A549 (cell line): Measurements from ENCODE around the gene BCAS4. TPM values are rescaled to one million over a fixed set of nuclear protein-coding genes. Genes with fewer than 3 reads are reported as not detected.

Source experiments
- ATAC-seq, 2 experiments: fragments of 200-7000 bp in 1 of 2; fragments of >200 bp in 1 of 2; cut with Nextera tagmentation in 1 of 2; cut with Tn5 transposase in 1 of 2; 3 replicates each; pipeline versions ENCODE4 v1.8.0 to v1.9.1; 2018 to 2020; ENCODE audit warnings: mild to moderate bottlenecking in 1 of 2, moderate library complexity in 1 of 2
- CTCF ChIA-PET: fragments of 300-600 bp; sonication (Branson Sonifier 250); formaldehyde crosslinking; extraction: SDS; loops from one replicate; lab custom pipeline; 2021; ENCODE audit warnings: antibody characterized with exemption, inconsistent platforms; lab: Yijun Ruan, JAX
- POLR2A ChIA-PET: fragments of 350-600 bp; formaldehyde crosslinking; extraction: SDS; loops from one replicate; lab custom pipeline; 2021; ENCODE audit warnings: antibody characterized with exemption, inconsistent platforms; lab: Yijun Ruan, JAX
- DNase-seq, 2 experiments: peaks; one replicate each; pipeline versions ENCODE4 v3.0.0 to v3.0.0-alpha.2; 2011 to 2016; ENCODE audit warnings: low read depth in 1 of 2, low spot score in 1 of 2
- FAIRE-seq: peaks from 2 replicates; lab custom pipeline; 2011; peaks lifted over from hg19 to GRCh38; lab: Jason Lieb, UNC
- H3K27ac ChIP-seq, 2 experiments: fragments of >200 bp; sonication (Bioruptor Twin); formaldehyde crosslinking; 3 replicates each; pipeline ENCODE4 v1.5.1; 2016 to 2017
- H3K4me1 ChIP-seq: fragments of >200 bp; sonication (Bioruptor Twin); formaldehyde crosslinking; 3 replicates; pipeline ENCODE4 v1.6.1; 2016
- H3K4me2 ChIP-seq: fragments of >200 bp; sonication (Bioruptor Twin); formaldehyde crosslinking; 3 replicates; pipeline ENCODE4 v1.6.1; 2016
- H3K4me3 ChIP-seq: fragments of >200 bp; sonication (Bioruptor Twin); formaldehyde crosslinking; 3 replicates; pipeline ENCODE4 v1.5.1; 2016
- H3K9me3 ChIP-seq: fragments of >200 bp; sonication (Bioruptor Twin); formaldehyde crosslinking; 3 replicates; pipeline ENCODE4 v1.6.1; 2016
- BCL3 ChIP-seq: fragments of >200 bp; sonication (Bioruptor Twin); formaldehyde crosslinking; IDR thresholded peaks from 3 replicates; pipeline ENCODE4 v1.6.1; 2016
- CBX8 ChIP-seq: fragments of 200-600 bp; sonication (generic); IDR thresholded peaks from 2 replicates; pipeline ENCODE4 v1.6.1; 2016
- CEBPB ChIP-seq, 2 experiments: fragments of >200 bp in 1 of 2; sonication (Bioruptor Twin) in 1 of 2; formaldehyde crosslinking in 1 of 2; IDR thresholded peaks; 2 replicates each; pipeline ENCODE4 v1.6.1; 2012 to 2016
- CHD4 ChIP-seq: fragments of 200-600 bp; sonication (generic); IDR thresholded peaks from 2 replicates; pipeline ENCODE4 v1.6.1; 2016; ENCODE audit warnings: antibody characterized with exemption, mild to moderate bottlenecking, borderline replicate concordance
- E2F6 ChIP-seq: IDR thresholded peaks from 2 replicates; pipeline ENCODE4 v1.6.1; 2012; ENCODE audit warnings: low read depth, borderline replicate concordance
- EP300 ChIP-seq, 2 experiments: fragments of >200 bp; sonication (Bioruptor Twin); formaldehyde crosslinking; IDR thresholded peaks; 2 replicates in 1 of 2; 3 replicates in 1 of 2; pipeline ENCODE4 v1.6.1; 2016 to 2017
- ESRRA ChIP-seq: fragments of 150-350 bp; IDR thresholded peaks from 2 replicates; pipeline ENCODE4 v1.6.1; 2014; ENCODE audit warnings: mild to moderate bottlenecking, low read length, borderline replicate concordance
- FOSL2 ChIP-seq, 2 experiments: fragments of 450-650 bp in 1 of 2; fragments of >200 bp in 1 of 2; sonication (Bioruptor Twin) in 1 of 2; formaldehyde crosslinking; IDR thresholded peaks; 2 replicates each; pipeline versions ENCODE4 v1.5.0 to v1.6.1; 2016 to 2020; ENCODE audit warnings: mild to moderate bottlenecking in 1 of 2, moderate library complexity in 1 of 2
- FOXS1 ChIP-seq: fragments of 250-450 bp; sonication (Bioruptor Pico); IDR thresholded peaks from 2 replicates; pipeline ENCODE4 v1.5.0; 2020; ENCODE audit warnings: mild to moderate bottlenecking, moderate library complexity
- KDM5A ChIP-seq: fragments of 200-600 bp; sonication (generic); IDR thresholded peaks from 2 replicates; pipeline ENCODE4 v1.6.1; 2016; ENCODE audit warnings: antibody characterized with exemption, mild to moderate bottlenecking
- MAX ChIP-seq: IDR thresholded peaks from 2 replicates; pipeline ENCODE4 v1.6.1; 2012
- NPAS2 ChIP-seq: fragments of 250-450 bp; sonication (Bioruptor Pico); IDR thresholded peaks from 2 replicates; pipeline ENCODE4 v1.8.0; 2022; ENCODE audit warnings: mild to moderate bottlenecking, moderate library complexity, borderline replicate concordance
- NR3C1 ChIP-seq: fragments of >200 bp; sonication (Bioruptor Twin); formaldehyde crosslinking; IDR thresholded peaks from 3 replicates; pipeline ENCODE4 v1.6.1; 2017
- PHF8 ChIP-seq: fragments of 200-600 bp; sonication (generic); IDR thresholded peaks from 2 replicates; pipeline ENCODE4 v1.6.1; 2016; ENCODE audit warnings: low read depth, mild to moderate bottlenecking, antibody characterized with exemption, moderate library complexity, borderline replicate concordance
- RCOR1 ChIP-seq: fragments of 150-350 bp; IDR thresholded peaks from 2 replicates; pipeline ENCODE4 v1.6.1; 2014; ENCODE audit warnings: antibody characterized with exemption, low read length, low read depth
- RFX5 ChIP-seq: fragments of 450-650 bp; IDR thresholded peaks from 2 replicates; pipeline ENCODE4 v1.7.1; 2014; ENCODE audit warnings: antibody characterized with exemption, mild to moderate bottlenecking, moderate library complexity
- RNF2 ChIP-seq: fragments of 200-600 bp; sonication (generic); IDR thresholded peaks from 2 replicates; pipeline ENCODE4 v1.6.1; 2016; ENCODE audit warnings: low read depth, mild to moderate bottlenecking, antibody characterized with exemption, moderate library complexity, borderline replicate concordance
- TFCP2L1 ChIP-seq: fragments of 250-450 bp; sonication (Bioruptor Pico); IDR thresholded peaks from 2 replicates; pipeline ENCODE4 v1.5.0; 2021; ENCODE audit warnings: mild to moderate bottlenecking
- TP53 ChIP-seq: fragments of 250-450 bp; sonication (Bioruptor Pico); IDR thresholded peaks from 2 replicates; pipeline ENCODE4 v1.5.0; 2021; ENCODE audit warnings: mild to moderate bottlenecking, moderate library complexity
- USF2 ChIP-seq: fragments of 450-650 bp; IDR thresholded peaks from 2 replicates; pipeline ENCODE4 v1.6.1; 2014; ENCODE audit warnings: antibody characterized with exemption
- ZC3H11A ChIP-seq: fragments of 450-650 bp; IDR thresholded peaks from 2 replicates; pipeline ENCODE4 v1.6.1; 2014; ENCODE audit warnings: antibody characterized with exemption, mild to moderate bottlenecking
- ZFP36 ChIP-seq: fragments of 450-650 bp; IDR thresholded peaks from 2 replicates; pipeline ENCODE4 v1.6.1; 2014; ENCODE audit warnings: borderline replicate concordance; ENCODE audit not compliant: partially characterized antibody
- ZNF302 ChIP-seq: fragments of 250-450 bp; sonication (Bioruptor Pico); IDR thresholded peaks from 2 replicates; pipeline ENCODE4 v1.9.0; 2021; ENCODE audit warnings: inconsistent platforms, mild to moderate bottlenecking, moderate library complexity
- WGBS: methylation state at CpG from one replicate; pipeline ENCODE4 v1.1.6; 2017; ENCODE audit errors: missing lambda C conversion rate; 5-methylcytosine and 5-hydroxymethylcytosine counted together
- polyA plus RNA-seq, 4 experiments: library from polyadenylated mRNA; depleted of rRNA in 3 of 4; stranded (reverse); fragments of >200 nt; fragmentation: RNase III in 1 of 4; extraction: RNeasy Plus Mini Kit Qiagen cat#74134 plus additional on column Dnase treatment in 1 of 4; gene quantifications; 2 replicates in 3 of 4; 3 replicates in 1 of 4; pipeline ENCODE4 v1.2.3, GENCODE V29; 2011 to 2017

The BCAS4 gene
- polyA plus RNA-seq, 2 of the 4 experiments (the other 2 are of a cell fraction), result 16.9 to 48.4 TPM

- TF ChIP-seq PHF8 (no peak), MAX (no peak)
- CTCF ChIA-PET, result interaction anchor here (0.5 to 18.7 kb wide), 5 partner anchors 13 to 707 kb away, joined by 3 to 167 read pairs (median 3); partner anchors contain the start of genes ADNP and BCAS4
- no peak for FAIRE-seq
- no peak overlapping the region for H3K4me3 ChIP-seq
- no peak overlapping the region for H3K27ac ChIP-seq
- no peak for DNase-seq
- H3K4me1 ChIP-seq, result peaks cover 59% of the 10 kb centered on the region
- WGBS, result 93% methylated on average over 3 of the region's 3 CpGs
- ATAC-seq, result no peak
- POLR2A ChIA-PET, result interaction anchor here (1.5 kb wide), 1 partner anchor 11 kb away, joined by 3 read pairs; no protein-coding TSS in a partner anchor
- H3K4me2 ChIP-seq, result no peak overlapping the region
- H3K9me3 ChIP-seq, result no peaks in the 10 kb centered on the region
These were observed 122.1 kb downstream of the BCAS4 start for GRCh38 chr20:50916934-50917333.

GRCh38 chr20:50918403-50918802, 123.5 kb downstream of the BCAS4 start:
- ATAC-seq, result no peak
- POLR2A ChIA-PET, result no interaction called here

GRCh38 chr20:50919567-50919966, 124.7 kb downstream of the BCAS4 start:
- no peak for FAIRE-seq
- POLR2A ChIA-PET, result interaction anchor here (0.5 to 2.2 kb wide), 3 partner anchors 12 to 447 kb away, joined by 3 to 10 read pairs (median 4); partner anchors contain the start of gene ADNP

More at GRCh38 chr20:50918403-50918802, 123.5 kb downstream of the BCAS4 start:
- H3K4me3 ChIP-seq, result no peak overlapping the region
- no peaks in the 10 kb centered on the region for H3K9me3 ChIP-seq
- WGBS, result 74% methylated on average over 3 of the region's 3 CpGs
- no peak for TF ChIP-seq ZC3H11A
- TF ChIP-seq NPAS2, result no peak
- no peak for TF ChIP-seq E2F6
- TF ChIP-seq FOXS1 (CRISPR knock-in tag), result no peak
- no peak for TF ChIP-seq BCL3
- TF ChIP-seq RNF2, result no peak
- TF ChIP-seq CBX8, result no peak
- TF ChIP-seq USF2, result no peak
- no peak for TF ChIP-seq ZNF302 (CRISPR knock-in tag)
- TF ChIP-seq TFCP2L1 (CRISPR knock-in tag), result no peak
- no peak for TF ChIP-seq ESRRA
- TF ChIP-seq NR3C1, result no peak
- TF ChIP-seq RFX5, result no peak
- TF ChIP-seq KDM5A, result no peak
- no peak for TF ChIP-seq TP53 (CRISPR knock-in tag)
- no peak for TF ChIP-seq ZFP36
- TF ChIP-seq EP300 (IDR thresholded peaks at IDR 0.05), result no peak
- TF ChIP-seq, all 56 proteins: peak for 0
- FAIRE-seq (no peak), DNase-seq (no peak)
- no peak overlapping the region for H3K27ac ChIP-seq
- no peak overlapping the region for H3K4me2 ChIP-seq
- CTCF ChIA-PET, result interaction anchor here (0.9 to 18.7 kb wide), 3 partner anchors 11 to 125 kb away, joined by 4 to 187 read pairs (median 167); partner anchors contain the start of genes ADNP and BCAS4
- peaks cover 61% of the 10 kb centered on the region for H3K4me1 ChIP-seq

More at GRCh38 chr20:50919567-50919966, 124.7 kb downstream of the BCAS4 start:
- CTCF ChIA-PET, result interaction anchor here (1.1 to 18.7 kb wide), 3 partner anchors 10 to 126 kb away, joined by 3 to 187 read pairs (median 167); partner anchors contain the start of genes ADNP and BCAS4
- DNase-seq (peak in 1 of 2 experiments; percentile 62), ATAC-seq (peak in 1 of 2 experiments; percentile 55; a peak in 3 of 6 replicates)
- WGBS, result 64% methylated on average over 6 of the region's 6 CpGs
- H3K4me2 ChIP-seq, result no peak overlapping the region
- H3K4me1 ChIP-seq, result peaks cover 50% of the 10 kb centered on the region
- no peaks in the 10 kb centered on the region for H3K9me3 ChIP-seq
- TF ChIP-seq TFCP2L1 (CRISPR knock-in tag), result no peak
- no peak for TF ChIP-seq CHD4
- TF ChIP-seq FOSL2 (IDR thresholded peaks at IDR 0.05), result no peak
- 0 out of 2 replicates have a peak, but pooled peaks have one; percentile 24 for TF ChIP-seq FOSL2 (CRISPR knock-in tag; IDR thresholded peaks at IDR 0.05)
- no peak for TF ChIP-seq MAX
- peak in 1 of 2 experiments; percentile 31; a peak in 1 of 4 replicates for TF ChIP-seq CEBPB (IDR thresholded peaks at IDR 0.05)
- TF ChIP-seq RCOR1, result no peak
- no peak overlapping the region for H3K4me3 ChIP-seq
- H3K27ac ChIP-seq, result no peak overlapping the region
